Panc1 (cell line): Measurements from ENCODE around the gene LGI4. TPM values are rescaled to one million over a fixed set of nuclear protein-coding genes. Genes with fewer than 3 reads are reported as not detected.

Experiments used
- ATAC-seq: fragments of 200-7000 bp; cut with Tn5 transposase; 2 replicates; pipeline ENCODE4 v1.9.1; 2020; ENCODE audit warnings: mild to moderate bottlenecking, moderate library complexity
- BruUV-seq: library from RNA; stranded (reverse); fragments of 400-500 nt; replicated peaks from 2 replicates; lab custom pipeline; 2021; lab: Mats Ljungman, UMichigan
- CTCF ChIA-PET: fragments of 300-600 bp; sonication (Branson Sonifier 250); formaldehyde crosslinking; loops from one replicate; lab custom pipeline; 2022; ENCODE audit warnings: antibody characterized with exemption; lab: Charles Lee
- POLR2A ChIA-PET: fragments of 300-600 bp; sonication (Branson Sonifier 250); formaldehyde crosslinking; loops from one replicate; lab custom pipeline; 2022; ENCODE audit warnings: antibody characterized with exemption; lab: Charles Lee
- DNase-seq: peaks from one replicate; pipeline ENCODE4 v3.0.0-alpha.2; 2010; ENCODE audit warnings: low read depth, low spot score
- H3K27ac ChIP-seq: 2 replicates; pipeline ENCODE4 v1.5.1; 2011; ENCODE audit warnings: mild to moderate bottlenecking, low read length, inconsistent platforms
- H3K27me3 ChIP-seq: fragments of 200-500 bp; sonication (Bioruptor generic); 2 replicates; pipeline ENCODE4 v1.6.0; 2014; ENCODE audit warnings: low read length, inconsistent platforms; ENCODE audit not compliant: control insufficient read depth, insufficient read depth
- H3K36me3 ChIP-seq: fragments of 200-500 bp; sonication (Bioruptor generic); 2 replicates; pipeline ENCODE4 v1.5.1; 2014; ENCODE audit warnings: inconsistent platforms, mild to moderate bottlenecking, low read length, moderate library complexity; ENCODE audit not compliant: control insufficient read depth, insufficient read depth
- H3K4me1 ChIP-seq: 2 replicates; pipeline ENCODE4 v1.5.1; 2011; ENCODE audit warnings: inconsistent platforms, mild to moderate bottlenecking, low read length, moderate library complexity; ENCODE audit not compliant: control insufficient read depth, insufficient read depth
- H3K4me3 ChIP-seq, 2 experiments: 2 replicates each; pipeline ENCODE4 v1.5.1; 2011 to 2012; ENCODE audit warnings: low read depth in 2 of 2, low read length in 2 of 2, mild to moderate bottlenecking in 2 of 2, inconsistent platforms in 1 of 2, moderate library complexity in 1 of 2
- H3K9me3 ChIP-seq: fragments of 200-500 bp; sonication (Bioruptor generic); 2 replicates; pipeline ENCODE4 v1.5.1; 2014; ENCODE audit warnings: low read depth, mild to moderate bottlenecking, inconsistent platforms, low read length, moderate library complexity; ENCODE audit not compliant: control insufficient read depth, insufficient read depth
- CTCF ChIP-seq: fragments of 450-650 bp; IDR thresholded peaks from 2 replicates; pipeline ENCODE4 v1.5.1; 2017; ENCODE audit warnings: mild to moderate bottlenecking
- POLR2AphosphoS5 ChIP-seq: IDR thresholded peaks from 2 replicates; pipeline ENCODE4 v1.6.1; 2012; ENCODE audit warnings: mild to moderate bottlenecking, low read depth, low read length, moderate library complexity
- REST ChIP-seq, 2 experiments: IDR thresholded peaks; 2 replicates each; pipeline ENCODE4 v1.6.1; 2011 to 2012; ENCODE audit warnings: low read depth in 2 of 2, control low read depth in 1 of 2, low read length in 1 of 2, mild to moderate bottlenecking in 1 of 2, moderate library complexity in 1 of 2; ENCODE audit not compliant: insufficient read depth in 1 of 2
- SIN3A ChIP-seq: IDR thresholded peaks from 2 replicates; pipeline ENCODE4 v1.6.1; 2012; ENCODE audit warnings: low read depth, mild to moderate bottlenecking, low read length, moderate library complexity, borderline replicate concordance; ENCODE audit not compliant: insufficient read depth
- TCF7L2 ChIP-seq: IDR thresholded peaks from 2 replicates; pipeline ENCODE4 v1.6.1; 2011; ENCODE audit warnings: mild to moderate bottlenecking, low read depth, low read length, inconsistent platforms
- in situ Hi-C: cut with HindIII; loops from 2 replicates; pipeline ENCODE4 v1.10.0; 2016; ENCODE audit warnings: low sequenced_read_pairs, low pct_unique_long_range_greater_than_20kb
- intact Hi-C: fragments of 100-400 bp; cut with micrococcal nuclease; formaldehyde crosslinking; loops from one replicate; pipeline ENCODE4 v1.10.0; 2022; ENCODE audit not compliant: unreplicated experiment
- total RNA-seq: library from RNA; stranded (reverse); gene quantifications from one replicate; pipeline ENCODE4 v1.2.1, GENCODE V29; 2021; ENCODE audit not compliant: unreplicated experiment

Gene LGI4
- total RNA-seq, 1 experiment from 2014 or later = 0.18 TPM

GRCh38 chr19:35138305-35138892 lies 3.5 kb upstream of the LGI4 start, which contains the start of gene FXYD1:
FXYD1 (plus strand) TSS chr19:35138824; CDS start chr19:35140080, 1,256 bp downstream.
- TF ChIP-seq REST (IDR thresholded peaks at IDR 0.05; ENCODE audit: insufficient read depth in 1 of 2, low read depth in 2 of 2, low read length in 1 of 2) (no peak), CTCF (no peak), SIN3A (no peak), TCF7L2 (no peak), POLR2AphosphoS5 (no peak)
- H3K27ac ChIP-seq = no peak within 1 kb of the TSS
- peaks cover 18% of the 10 kb centered on the region for H3K4me1 ChIP-seq
- no peaks in the 10 kb centered on the region for H3K9me3 ChIP-seq
- no TSS peak for BruUV-seq
- CTCF ChIA-PET = no interaction called here
- DNase-seq (no peak), ATAC-seq (no peak)
- H3K36me3 ChIP-seq = no peaks in the 10 kb centered on the region; the same call in none of the 2 replicates
- peaks cover 8% of the 10 kb centered on the region for H3K27me3 ChIP-seq
- intact Hi-C loops (loop anchor here (5.0 kb wide), 1 partner anchor 71 kb away; no protein-coding TSS in a partner anchor), in situ Hi-C loops (no loop called here)
- POLR2A ChIA-PET = no interaction called here
- no peak within 1 kb of the TSS for H3K4me3 ChIP-seq

GRCh38 chr19:35136977-35137702 lies 2.3 kb upstream of the LGI4 start:
- Histone ChIP-seq H3K27ac (no peak overlapping the region), H3K27me3 (peaks cover 5% of the 10 kb centered on the region), H3K36me3 (no peaks in the 10 kb centered on the region), H3K9me3 (no peaks in the 10 kb centered on the region), H3K4me3 (no peak overlapping the region), H3K4me1 (peaks cover 13% of the 10 kb centered on the region)
- ATAC-seq (no peak), DNase-seq (no peak)
- ChIA-PET CTCF (interaction anchor here (0.5 to 0.6 kb wide), 3 partner anchors 15 to 380 kb away, joined by 4 to 6 read pairs (median 4); no protein-coding TSS in a partner anchor), POLR2A (no interaction called here)
- in situ Hi-C loops (no loop called here), intact Hi-C loops (loop anchor here (5.0 kb wide), 1 partner anchor 70 kb away; no protein-coding TSS in a partner anchor)
- TF ChIP-seq TCF7L2 (no peak), CTCF (no peak), POLR2AphosphoS5 (no peak), SIN3A (no peak), REST (IDR thresholded peaks at IDR 0.05; ENCODE audit: insufficient read depth in 1 of 2, low read depth in 2 of 2, low read length in 1 of 2) (no peak)
- BruUV-seq = no TSS peak
